Thymus (tissue), 11 donors: ENCODE data around the gene PPRC1. TPM values are rescaled to one million over a fixed set of nuclear protein-coding genes. Genes with fewer than 3 reads are reported as not detected.

Source experiments
- DNase-seq, 9 donors: peaks; one replicate each; pipeline ENCODE4 v3.0.0-alpha.2; 2013; ENCODE audit warnings: low spot score in 9 of 9, low read depth in 6 of 9, missing footprints in 1 of 9
- H3K27ac ChIP-seq, 2 donors: one replicate each; pipeline ENCODE4 v1.5.1; 2013; ENCODE audit warnings: control low read depth in 1 of 2, low read depth in 1 of 2, low read length in 1 of 2, mild to moderate bottlenecking in 1 of 2, moderate library complexity in 1 of 2
- H3K27me3 ChIP-seq, 2 donors: one replicate each; pipeline ENCODE4 v1.5.1; 2013; ENCODE audit warnings: low read length in 1 of 2; ENCODE audit not compliant: control insufficient read depth in 2 of 2, insufficient read depth in 1 of 2
- H3K36me3 ChIP-seq, 2 donors: one replicate each; pipeline ENCODE4 v1.5.1; 2013; ENCODE audit warnings: low read length in 1 of 2, mild to moderate bottlenecking in 1 of 2, moderate library complexity in 1 of 2; ENCODE audit not compliant: control insufficient read depth in 2 of 2, insufficient read depth in 2 of 2
- H3K4me1 ChIP-seq, 2 donors: one replicate each; pipeline ENCODE4 v1.5.1; 2013; ENCODE audit warnings: low read length in 2 of 2; ENCODE audit not compliant: control insufficient read depth in 2 of 2, insufficient read depth in 2 of 2
- H3K4me3 ChIP-seq, 2 donors: one replicate each; pipeline ENCODE4 v1.5.1; 2013; ENCODE audit warnings: low read length in 2 of 2, control low read depth in 1 of 2, mild to moderate bottlenecking in 1 of 2
- H3K9me3 ChIP-seq, 2 donors: one replicate each; pipeline ENCODE4 v1.5.1; 2013; ENCODE audit warnings: low read length in 1 of 2, mild to moderate bottlenecking in 1 of 2; ENCODE audit not compliant: control insufficient read depth in 2 of 2, insufficient read depth in 1 of 2
- WGBS: extraction: QIAGEN DNeasy Blood & Tissue Kit; methylation state at CpG from one replicate; pipeline ENCODE4 v1.1.7; 2013; 5-methylcytosine and 5-hydroxymethylcytosine counted together
- polyA plus RNA-seq: library from polyadenylated mRNA; stranded (reverse); fragments of 200-250 nt; gene quantifications from one replicate; pipeline ENCODE4 v1.2.3, GENCODE V29; 2013
- total RNA-seq: library from RNA; stranded (reverse); fragments of 120-200 nt; gene quantifications from one replicate; pipeline ENCODE4 v1.2.4, GENCODE V29; 2013
- donor health status: healthy.

Gene PPRC1
- total and polyA plus RNA-seq, 2 donors: 7.6 to 19.3 TPM

GRCh38 chr10:102116656-102117055 is 16.2 kb upstream of the PPRC1 start:
- H3K27ac ChIP-seq: peak overlapping the region; percentile 96 to 99
- peaks cover 2% of the 10 kb centered on the region in 2 donors for H3K9me3 ChIP-seq
- H3K4me3 ChIP-seq: no peak overlapping the region
- WGBS: 97% methylated on average over 1 of the region's 1 CpG
- DNase-seq: no peak
- no peaks in the 10 kb centered on the region for H3K27me3 ChIP-seq
- H3K36me3 ChIP-seq: no peaks in the 10 kb centered on the region
- H3K4me1 ChIP-seq: peaks cover 59 to 83% of the 10 kb centered on the region in 2 donors

- Histone ChIP-seq H3K4me1 (peaks cover 54 to 86% of the 10 kb centered on the region in 2 donors), H3K9me3 (peaks cover 2% of the 10 kb centered on the region in 2 donors), H3K4me3 (peak overlapping the region; percentile 14 to 86), H3K36me3 (no peaks in the 10 kb centered on the region), H3K27me3 (no peaks in the 10 kb centered on the region), H3K27ac (peak overlapping the region; percentile 96 to 99)
- peak in 4 of 9 donors; percentile 73 to 90 (median 76) for DNase-seq
- WGBS: 5% methylated on average over 12 of the region's 12 CpGs
Observed at GRCh38 chr10:102117391-102118159, 15.3 kb upstream of the PPRC1 start.

DNA sequence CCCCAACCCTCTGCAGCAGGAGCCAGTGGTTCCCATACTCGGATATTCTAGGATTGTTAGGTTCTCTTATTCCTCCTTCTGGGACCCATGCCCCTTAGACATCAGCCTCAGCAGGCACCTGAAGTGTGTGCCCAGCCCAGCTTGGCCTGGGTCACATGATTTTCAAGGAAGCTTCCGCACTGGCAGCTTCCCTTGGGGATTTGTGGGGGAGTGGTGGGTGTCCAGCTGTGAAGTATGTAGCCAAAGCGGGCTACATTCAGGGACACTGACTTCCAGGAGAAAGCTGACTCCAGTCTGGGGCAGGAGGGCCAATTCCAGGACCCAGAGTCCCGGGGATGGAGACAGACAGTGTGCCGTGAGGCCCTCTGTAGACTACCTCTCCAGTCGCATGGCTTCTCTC is 14.0 kb upstream of the PPRC1 start:
- peak overlapping the region; percentile 86 to 90 for H3K4me3 ChIP-seq
- 14% methylated on average over 6 of the region's 6 CpGs for WGBS
- peak in 2 of 9 donors; percentile 21 to 54 for DNase-seq
- peak overlapping the region; percentile 96 to 99 for H3K27ac ChIP-seq
- peaks cover 2% of the 10 kb centered on the region in 2 donors for H3K9me3 ChIP-seq
- no peaks in the 10 kb centered on the region for H3K27me3 ChIP-seq
- H3K4me1 ChIP-seq: peaks cover 49 to 73% of the 10 kb centered on the region in 2 donors
- H3K36me3 ChIP-seq: no peaks in the 10 kb centered on the region

- H3K27ac ChIP-seq: peak overlapping the region; percentile 96 to 99
- peak overlapping the region; percentile 86 to 90 for H3K4me3 ChIP-seq
- H3K27me3 ChIP-seq: no peaks in the 10 kb centered on the region
- peaks cover 49 to 70% of the 10 kb centered on the region in 2 donors for H3K4me1 ChIP-seq
- no peaks in the 10 kb centered on the region for H3K36me3 ChIP-seq
- WGBS: 1% methylated on average over 22 of the region's 22 CpGs
- peaks cover 0 to 2% of the 10 kb centered on the region in 2 donors for H3K9me3 ChIP-seq
- DNase-seq: peak in 3 of 9 donors; percentile 41 to 67 (median 41)
Observed at GRCh38 chr10:102119417-102120141, 13.3 kb upstream of the PPRC1 start.

- no peaks in the 10 kb centered on the region for H3K27me3 ChIP-seq
- WGBS: under 1% methylated on average over 104 of the region's 104 CpGs
- H3K4me1 ChIP-seq: peaks cover 45 to 65% of the 10 kb centered on the region in 2 donors
- H3K36me3 ChIP-seq: no peaks in the 10 kb centered on the region
- peak in 3 of 9 donors; percentile 62 to 79 (median 64) for DNase-seq
- peak within 1 kb of the TSS; percentile 86 to 90 for H3K4me3 ChIP-seq
- peaks cover 0 to 2% of the 10 kb centered on the region in 2 donors for H3K9me3 ChIP-seq
- peak within 1 kb of the TSS; percentile 96 to 99 for H3K27ac ChIP-seq
Observed at GRCh38 chr10:102120142-102120990, 12.5 kb upstream of the PPRC1 start, which contains the start of gene LDB1. Gene LDB1, minus strand, starts transcription at chr10:102120368. Its CDS starts 258 bp downstream, at chr10:102120110.

DNA sequence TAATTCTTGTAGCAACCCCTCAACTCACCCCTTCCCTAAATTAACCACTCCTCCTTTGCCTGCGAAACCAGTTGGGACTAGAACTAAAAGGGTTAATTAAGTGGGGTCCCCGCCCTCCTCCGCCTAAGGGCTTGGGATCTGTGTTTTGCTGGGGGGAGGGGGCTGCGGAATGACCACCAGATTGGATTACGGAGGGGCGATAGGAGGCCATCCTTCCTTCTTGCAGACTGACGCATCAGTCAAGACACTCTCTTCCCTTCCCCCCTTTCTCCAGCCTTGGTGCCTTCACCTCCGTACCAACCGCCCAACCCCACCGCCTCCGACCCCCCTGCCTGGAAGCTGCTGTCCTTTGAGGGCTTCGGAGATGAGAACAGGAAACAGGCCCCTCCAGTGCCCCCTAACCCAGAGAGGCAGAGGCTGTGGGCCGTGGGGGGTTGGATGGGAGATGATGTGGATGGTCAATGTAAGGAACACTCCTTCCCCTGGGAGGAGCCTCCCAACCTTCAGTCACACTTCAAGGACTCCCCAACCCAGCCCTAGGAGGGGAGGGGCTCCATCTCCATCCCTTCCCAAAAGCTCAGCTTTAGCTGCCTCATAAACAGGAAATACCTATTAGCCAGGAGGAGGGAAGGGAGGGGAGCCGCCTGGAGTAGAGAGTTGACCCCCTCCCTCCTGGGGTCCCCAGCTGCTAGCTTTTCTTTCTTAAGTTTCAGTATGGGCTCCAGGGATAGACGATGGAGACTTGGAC is 11.7 kb upstream of the PPRC1 start:
- H3K27me3 ChIP-seq: no peaks in the 10 kb centered on the region
- H3K4me1 ChIP-seq: peaks cover 38 to 57% of the 10 kb centered on the region in 2 donors
- no peaks in the 10 kb centered on the region for H3K36me3 ChIP-seq
- H3K4me3 ChIP-seq: peak overlapping the region; percentile 86 to 90
- DNase-seq: peak in 3 of 9 donors; percentile 29 to 68 (median 42)
- 4% methylated on average over 15 of the region's 15 CpGs for WGBS
- H3K9me3 ChIP-seq: peaks cover 0 to 2% of the 10 kb centered on the region in 2 donors
- H3K27ac ChIP-seq: peak overlapping the region; percentile 96 to 99

GRCh38 chr10:102121739-102122372 is 11.0 kb upstream of the PPRC1 start:
- peak overlapping the region; percentile 75 to 96 for H3K27ac ChIP-seq
- peaks cover 32 to 50% of the 10 kb centered on the region in 2 donors for H3K4me1 ChIP-seq
- H3K27me3 ChIP-seq: no peaks in the 10 kb centered on the region
- 70% methylated on average over 6 of the region's 6 CpGs for WGBS
- DNase-seq: no peak
- peak overlapping the region in 1 of 2 donors; percentile 86 for H3K4me3 ChIP-seq
- peaks cover 0 to 2% of the 10 kb centered on the region in 2 donors for H3K9me3 ChIP-seq
- H3K36me3 ChIP-seq: no peaks in the 10 kb centered on the region

DNA sequence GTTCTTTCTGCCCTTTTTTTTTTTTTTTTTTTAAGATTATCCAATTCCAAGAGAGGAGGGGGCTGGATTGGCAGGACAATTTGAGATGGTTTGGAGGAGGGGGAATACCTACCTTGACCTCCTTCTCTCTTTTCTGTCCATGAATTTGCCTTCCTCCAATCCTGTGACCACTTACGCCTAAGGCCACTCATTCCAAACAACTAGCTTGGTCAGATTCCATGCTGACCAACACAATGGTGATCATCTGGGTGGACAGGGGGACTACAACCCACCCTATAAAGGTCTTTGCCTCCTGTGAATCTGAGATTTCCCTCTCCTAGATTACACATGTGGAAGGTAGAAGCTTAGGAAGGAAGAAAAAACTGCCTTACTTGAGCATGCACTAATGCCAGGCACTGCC is 10.4 kb upstream of the PPRC1 start:
- no peak overlapping the region for H3K27ac ChIP-seq
- peaks cover 0 to 2% of the 10 kb centered on the region in 2 donors for H3K9me3 ChIP-seq
- no peak for DNase-seq
- H3K36me3 ChIP-seq: no peaks in the 10 kb centered on the region
- 100% methylated on average over 1 of the region's 1 CpG for WGBS
- H3K4me1 ChIP-seq: peaks cover 26 to 44% of the 10 kb centered on the region in 2 donors
- H3K4me3 ChIP-seq: no peak overlapping the region
- H3K27me3 ChIP-seq: no peaks in the 10 kb centered on the region
